PFSK-1 (cell line): ENCODE results near the gene HMGXB4.

ENCODE experiments used
- FOXP2 ChIP-seq: optimal IDR thresholded peaks from 2 replicates; pipeline ENCODE3; 2011; ENCODE audit warnings: borderline replicate concordance, control low read depth, inconsistent platforms; ENCODE audit not compliant: insufficient read depth; ENCODE audit errors: extremely low read length, extremely low read depth
- POLR2AphosphoS5 ChIP-seq: IDR thresholded peaks from 2 replicates; pipeline ENCODE4 v1.6.1; 2012; ENCODE audit warnings: low read depth, mild to moderate bottlenecking, control low read depth, low read length, moderate library complexity
- SIN3A ChIP-seq: IDR thresholded peaks from 2 replicates; pipeline ENCODE4 v1.6.1; 2012; ENCODE audit warnings: mild to moderate bottlenecking, low read length, moderate library complexity, borderline replicate concordance; ENCODE audit not compliant: insufficient read depth
- TAF1 ChIP-seq: IDR thresholded peaks from 2 replicates; pipeline ENCODE4 v1.6.1; 2012; ENCODE audit warnings: low read length, control low read depth, borderline replicate concordance; ENCODE audit not compliant: insufficient read depth
- TF ChIP-seq, protein P1 (sequence below), 2 experiments: IDR thresholded peaks; 2 replicates each; pipeline versions ENCODE4 v1.6.1 to v1.8.0; 2011 to 2012; ENCODE audit warnings: low read depth in 2 of 2, low read length in 2 of 2, control low read depth in 1 of 2, inconsistent platforms in 1 of 2, mild to moderate bottlenecking in 1 of 2, moderate library complexity in 1 of 2; ENCODE audit not compliant: insufficient read depth in 1 of 2

HMGXB4 gene

DNA sequence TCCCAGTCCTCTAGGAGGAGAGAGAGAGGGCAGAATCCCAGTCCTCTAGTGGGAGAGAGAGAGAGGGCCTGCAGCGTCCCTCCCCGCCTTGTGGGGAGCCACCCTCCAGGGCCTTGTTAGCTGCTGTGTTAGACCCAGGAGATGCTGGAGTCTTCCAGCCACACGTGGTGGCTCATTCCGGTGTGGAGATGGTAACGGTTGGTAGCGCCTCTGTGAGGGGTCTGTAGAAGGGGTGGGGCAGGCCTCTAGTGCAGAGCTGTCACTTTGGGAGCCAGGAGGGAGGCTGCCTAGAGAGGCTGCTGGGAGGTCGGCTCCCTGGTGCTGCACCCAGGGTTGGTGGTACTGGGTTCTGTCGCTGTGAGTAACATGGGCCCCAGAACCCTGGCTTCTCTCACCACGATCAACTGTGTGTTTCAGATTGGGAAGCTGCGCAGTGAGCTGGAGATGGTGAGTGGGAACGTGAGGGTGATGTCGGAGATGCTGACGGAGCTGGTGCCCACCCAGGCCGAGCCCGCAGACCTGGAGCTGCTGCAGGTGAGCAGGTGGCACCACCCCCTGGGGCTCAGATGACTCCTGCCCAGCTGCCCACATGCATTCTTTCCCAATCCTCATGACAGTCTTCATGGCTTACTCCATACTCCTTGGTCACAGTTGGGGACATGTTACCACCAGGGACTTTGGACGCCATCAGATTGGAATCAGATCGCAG lies 69.7 kb downstream of the HMGXB4 start:
- TF ChIP-seq SIN3A: no peak
- no peak for TF ChIP-seq POLR2AphosphoS5
- TF ChIP-seq FOXP2: no peak
- TF ChIP-seq, protein P1, sequence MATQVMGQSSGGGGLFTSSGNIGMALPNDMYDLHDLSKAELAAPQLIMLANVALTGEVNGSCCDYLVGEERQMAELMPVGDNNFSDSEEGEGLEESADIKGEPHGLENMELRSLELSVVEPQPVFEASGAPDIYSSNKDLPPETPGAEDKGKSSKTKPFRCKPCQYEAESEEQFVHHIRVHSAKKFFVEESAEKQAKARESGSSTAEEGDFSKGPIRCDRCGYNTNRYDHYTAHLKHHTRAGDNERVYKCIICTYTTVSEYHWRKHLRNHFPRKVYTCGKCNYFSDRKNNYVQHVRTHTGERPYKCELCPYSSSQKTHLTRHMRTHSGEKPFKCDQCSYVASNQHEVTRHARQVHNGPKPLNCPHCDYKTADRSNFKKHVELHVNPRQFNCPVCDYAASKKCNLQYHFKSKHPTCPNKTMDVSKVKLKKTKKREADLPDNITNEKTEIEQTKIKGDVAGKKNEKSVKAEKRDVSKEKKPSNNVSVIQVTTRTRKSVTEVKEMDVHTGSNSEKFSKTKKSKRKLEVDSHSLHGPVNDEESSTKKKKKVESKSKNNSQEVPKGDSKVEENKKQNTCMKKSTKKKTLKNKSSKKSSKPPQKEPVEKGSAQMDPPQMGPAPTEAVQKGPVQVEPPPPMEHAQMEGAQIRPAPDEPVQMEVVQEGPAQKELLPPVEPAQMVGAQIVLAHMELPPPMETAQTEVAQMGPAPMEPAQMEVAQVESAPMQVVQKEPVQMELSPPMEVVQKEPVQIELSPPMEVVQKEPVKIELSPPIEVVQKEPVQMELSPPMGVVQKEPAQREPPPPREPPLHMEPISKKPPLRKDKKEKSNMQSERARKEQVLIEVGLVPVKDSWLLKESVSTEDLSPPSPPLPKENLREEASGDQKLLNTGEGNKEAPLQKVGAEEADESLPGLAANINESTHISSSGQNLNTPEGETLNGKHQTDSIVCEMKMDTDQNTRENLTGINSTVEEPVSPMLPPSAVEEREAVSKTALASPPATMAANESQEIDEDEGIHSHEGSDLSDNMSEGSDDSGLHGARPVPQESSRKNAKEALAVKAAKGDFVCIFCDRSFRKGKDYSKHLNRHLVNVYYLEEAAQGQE (IDR thresholded peaks at IDR 0.05; ENCODE audit: insufficient read depth in 1 of 2, low read depth in 2 of 2, low read length in 2 of 2): no peak
- TF ChIP-seq TAF1: no peak

DNA sequence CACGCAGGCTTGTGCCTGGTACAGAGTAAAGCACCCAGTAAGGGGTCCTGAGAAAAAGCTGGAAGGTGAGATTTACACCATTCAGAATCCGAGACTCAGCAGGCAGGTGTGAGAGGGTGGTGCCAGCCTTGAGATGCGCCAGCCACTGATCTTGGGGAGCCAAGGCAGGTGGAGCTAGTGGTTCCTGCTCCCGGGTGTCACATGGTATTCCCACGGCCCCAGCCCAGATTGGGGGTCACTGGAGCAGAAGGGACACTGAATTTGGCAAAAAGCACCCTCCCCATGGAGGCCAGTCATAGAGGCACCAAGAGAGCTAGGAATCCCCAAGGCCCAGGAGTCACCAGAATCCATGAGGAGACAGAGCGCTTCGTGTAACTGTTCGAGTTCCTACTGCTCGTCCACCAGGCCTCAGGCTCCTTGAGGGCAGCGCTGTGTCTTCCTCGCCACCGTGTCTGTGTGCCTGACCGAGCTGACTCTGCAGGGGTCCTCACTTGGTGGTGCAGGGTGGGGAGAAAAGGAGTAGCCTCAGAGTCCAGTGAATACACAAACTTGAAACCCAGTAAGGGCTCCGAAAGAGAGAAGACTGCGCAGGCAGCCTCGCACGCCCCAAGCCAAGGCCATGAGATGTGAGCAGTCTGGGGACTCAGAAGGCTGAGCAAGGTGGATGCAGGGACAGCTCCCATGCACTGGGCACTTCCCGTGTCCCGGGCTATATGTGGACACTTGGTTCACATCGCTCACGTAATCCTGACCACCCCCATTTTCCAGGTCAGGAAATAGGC lies 70.6 kb downstream of the HMGXB4 start:
- TF ChIP-seq, protein P1 (IDR thresholded peaks at IDR 0.05; ENCODE audit: insufficient read depth in 1 of 2, low read depth in 2 of 2, low read length in 2 of 2): no peak

DNA sequence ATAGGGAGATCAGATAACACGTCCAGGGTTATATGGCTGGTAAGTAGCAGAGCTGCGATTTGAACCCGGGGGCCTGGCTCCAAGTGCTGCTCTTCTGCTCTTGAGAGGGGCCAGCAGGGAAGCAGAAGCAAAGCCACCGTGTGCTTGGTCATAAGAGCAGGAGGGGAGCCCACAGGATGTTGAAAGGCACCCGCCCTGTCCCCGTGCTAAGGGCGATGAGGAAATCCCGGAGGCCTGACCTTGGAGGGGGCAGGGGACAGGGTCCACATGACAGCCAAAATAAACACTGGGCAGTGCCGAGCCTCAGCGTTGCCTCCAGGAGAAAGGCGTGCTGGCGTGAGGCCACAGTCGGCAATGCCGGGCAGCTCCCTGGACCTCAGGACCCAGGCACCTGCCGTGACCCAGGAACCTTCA lies 71.2 kb downstream of the HMGXB4 start:
- TF ChIP-seq FOXP2: no peak
- TF ChIP-seq POLR2AphosphoS5: no peak
- TF ChIP-seq, protein P1 (IDR thresholded peaks at IDR 0.05; ENCODE audit: insufficient read depth in 1 of 2, low read depth in 2 of 2, low read length in 2 of 2): no peak
- TF ChIP-seq SIN3A: no peak
- TF ChIP-seq TAF1: no peak

DNA sequence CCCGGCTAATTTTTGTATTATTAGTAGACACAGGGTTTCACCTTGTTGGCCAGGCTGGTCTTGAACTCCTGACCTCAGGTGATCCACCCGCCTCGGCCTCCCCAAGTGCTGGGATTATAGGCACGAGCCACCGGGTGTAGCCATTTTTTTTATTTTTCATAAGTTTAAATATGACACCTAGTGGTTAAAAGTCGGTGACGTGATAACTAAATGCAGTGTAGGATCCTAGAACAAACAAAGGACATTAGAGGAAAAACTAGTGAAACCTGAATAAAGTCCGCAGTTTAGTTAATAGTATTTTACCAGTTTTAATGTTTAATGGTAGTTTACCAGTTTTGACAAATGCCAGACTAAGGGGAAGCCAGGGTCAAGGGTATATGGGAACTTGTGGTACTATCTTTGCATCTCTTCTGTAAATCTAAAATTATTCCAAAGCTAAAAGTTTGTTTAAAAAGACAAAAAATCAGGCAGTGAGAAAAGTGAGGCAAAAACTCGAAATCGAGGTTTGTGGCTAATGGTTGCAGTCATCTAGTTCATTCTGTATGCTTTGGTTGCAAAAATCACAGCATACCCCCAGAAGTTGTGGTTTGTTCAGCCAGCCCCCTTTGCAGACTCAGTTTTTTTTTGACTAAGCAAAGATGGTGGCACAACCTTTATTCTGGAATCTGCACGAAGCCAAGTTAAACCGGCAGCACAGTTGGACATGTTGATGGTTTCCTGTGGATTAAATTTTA lies 72.0 kb downstream of the HMGXB4 start:
- TF ChIP-seq SIN3A (no peak), POLR2AphosphoS5 (no peak), TAF1 (no peak), FOXP2 (no peak)
- TF ChIP-seq, protein P1 (IDR thresholded peaks at IDR 0.05; ENCODE audit: insufficient read depth in 1 of 2, low read depth in 2 of 2, low read length in 2 of 2): no peak
